Mucosa of descending colon (tissue), 3 donors: Measurements from ENCODE around the gene AIP. TPM values are rescaled to one million over a fixed set of nuclear protein-coding genes. Genes with fewer than 3 reads are reported as not detected.

Experiments
- ATAC-seq: fragments of 200-7000 bp; cut with Tn5 transposase; one replicate; pipeline ENCODE4 v1.9.1; 2020; ENCODE audit warnings: mild to moderate bottlenecking, moderate library complexity
- DNase-seq, 3 donors: peaks; one replicate each; pipeline ENCODE4 v3.0.0-alpha.2; 2020
- H3K36me3 ChIP-seq: fragments of 200-600 bp; one replicate; pipeline ENCODE4 v1.8.0; 2021; ENCODE audit warnings: low read depth, mild to moderate bottlenecking
- H3K4me1 ChIP-seq: fragments of 200-600 bp; one replicate; pipeline ENCODE4 v1.8.0; 2021; ENCODE audit warnings: low read depth, mild to moderate bottlenecking
- H3K4me3 ChIP-seq: fragments of 200-600 bp; one replicate; pipeline ENCODE4 v1.8.0; 2021; ENCODE audit warnings: mild to moderate bottlenecking
- H3K9me3 ChIP-seq: fragments of 200-600 bp; one replicate; pipeline ENCODE4 v1.8.0; 2021; ENCODE audit warnings: mild to moderate bottlenecking
- CTCF ChIP-seq: fragments of 200-600 bp; IDR thresholded peaks from one replicate; pipeline ENCODE4 v1.8.0; 2022; ENCODE audit warnings: antibody characterized with exemption, mild to moderate bottlenecking
- intact Hi-C, 2 donors: fragments of 100-400 bp; cut with DNase I in 1 of 2; cut with micrococcal nuclease in 1 of 2; formaldehyde crosslinking; loops; one replicate each; pipeline versions ENCODE4 v1.11.0 to v1.11.1; 2022; cut with DNase I, micrococcal nuclease
- total RNA-seq, 3 donors: library from RNA; stranded (reverse); fragmentation: NEBNext Ultra II Directional in 2 of 3; extraction: Animal tissue kit (Norgen Biotek cat#: 25700) in 2 of 3; gene quantifications; one replicate each; pipeline versions ENCODE4 v1.2.1 to v1.2.4, GENCODE V29; 2021 to 2023
- donor health status: DM: no; HTN: no; CAD: no; lungs with moderate emphysema.
- donor health status: DM: no; HTN: no; CAD: no.
- donor health status: DM: no; HTN: yes; CAD: no.

AIP gene
- total RNA-seq, 3 donors from 2014 or later = 33.7 to 84.9 (median 52.2) TPM

GRCh38 chr11:67450796-67451657, 31.8 kb upstream of the AIP start:
- intact Hi-C loops = no loop called here
- no peaks in the 10 kb centered on the region for H3K4me1 ChIP-seq
- H3K4me3 ChIP-seq = no peak overlapping the region
- H3K9me3 ChIP-seq = no peaks in the 10 kb centered on the region
- H3K36me3 ChIP-seq = no peaks in the 10 kb centered on the region
- no peak for DNase-seq
- TF ChIP-seq CTCF = no peak
- no peak for ATAC-seq

GRCh38 chr11:67451658-67451976, 31.2 kb upstream of the AIP start:
- H3K36me3 ChIP-seq = no peaks in the 10 kb centered on the region
- no peaks in the 10 kb centered on the region for H3K9me3 ChIP-seq
- intact Hi-C loops = no loop called here
- no peak for TF ChIP-seq CTCF
- no peak overlapping the region for H3K4me3 ChIP-seq
- no peaks in the 10 kb centered on the region for H3K4me1 ChIP-seq
- DNase-seq (peak in 1 of 3 donors; percentile 42), ATAC-seq (no peak)

- Histone ChIP-seq H3K36me3 (no peaks in the 10 kb centered on the region), H3K9me3 (no peaks in the 10 kb centered on the region), H3K4me1 (no peaks in the 10 kb centered on the region), H3K4me3 (no peak within 1 kb of the TSS)
- ATAC-seq = peak; percentile 46
- intact Hi-C loops = no loop called here
- no peak for TF ChIP-seq CTCF
- DNase-seq = peak in 1 of 3 donors; percentile 63
Observed at GRCh38 chr11:67452141-67452952, 30.5 kb upstream of the AIP start, which contains the start of gene GPR152. TSS of gene GPR152 (minus strand) at chr11:67452729. CDS start at chr11:67452724, 5 bp downstream.

GRCh38 chr11:67453816-67454732, 28.8 kb upstream of the AIP start:
- Histone ChIP-seq H3K36me3 (no peaks in the 10 kb centered on the region), H3K4me3 (no peak overlapping the region), H3K9me3 (no peaks in the 10 kb centered on the region), H3K4me1 (no peaks in the 10 kb centered on the region)
- intact Hi-C loops = no loop called here
- ATAC-seq (no peak), DNase-seq (peak in 2 of 3 donors; percentile 19 to 23)
- TF ChIP-seq CTCF = no peak

GRCh38 chr11:67455054-67455453, 27.8 kb upstream of the AIP start, which contains the start of gene CABP4:
TSS of gene CABP4 (plus strand) at chr11:67455354. CDS start at chr11:67455424, 70 bp downstream.
- TF ChIP-seq CTCF = no peak
- H3K36me3 ChIP-seq = no peaks in the 10 kb centered on the region
- H3K9me3 ChIP-seq = no peaks in the 10 kb centered on the region
- no peak within 1 kb of the TSS for H3K4me3 ChIP-seq
- H3K4me1 ChIP-seq = no peaks in the 10 kb centered on the region
- DNase-seq = no peak
- intact Hi-C loops = no loop called here
- ATAC-seq = no peak
